ENCODE measurements around the gene PRKN. TPM values are rescaled to one million over a fixed set of nuclear protein-coding genes. Genes with fewer than 3 reads are reported as not detected.

PRKN gene
- total RNA-seq, 3 donors from 2014 or later: 5.2 to 10.2 (median 8.1) TPM

GRCh38 chr6:161921602-161922395, 805.8 kb downstream of the PRKN start:
- no peak overlapping the region for H3K4me3 ChIP-seq
- H3K36me3 ChIP-seq (ENCODE audit: low read depth): no peaks in the 10 kb centered on the region
- intact Hi-C loops (cut with DNase I, micrococcal nuclease): no loop called here
- no peaks in the 10 kb centered on the region for H3K9me3 ChIP-seq
- no peaks in the 10 kb centered on the region for H3K4me1 ChIP-seq (ENCODE audit: low read depth)
- no peak for TF ChIP-seq CTCF (IDR thresholded peaks at IDR 0.05)
- DNase-seq (no peak), ATAC-seq (no peak)

GRCh38 chr6:161919691-161920090, 807.9 kb downstream of the PRKN start:
- H3K4me3 ChIP-seq: no peak overlapping the region
- intact Hi-C loops (cut with DNase I, micrococcal nuclease): no loop called here
- DNase-seq (no peak), ATAC-seq (no peak)
- H3K9me3 ChIP-seq: no peaks in the 10 kb centered on the region
- H3K36me3 ChIP-seq (ENCODE audit: low read depth): no peaks in the 10 kb centered on the region
- no peaks in the 10 kb centered on the region for H3K4me1 ChIP-seq (ENCODE audit: low read depth)
- TF ChIP-seq CTCF (IDR thresholded peaks at IDR 0.05): no peak

- ATAC-seq (no peak), DNase-seq (no peak)
- intact Hi-C loops (cut with DNase I, micrococcal nuclease): no loop called here
- Histone ChIP-seq H3K9me3 (no peaks in the 10 kb centered on the region), H3K4me1 (ENCODE audit: low read depth) (no peaks in the 10 kb centered on the region), H3K4me3 (no peak overlapping the region), H3K36me3 (ENCODE audit: low read depth) (no peaks in the 10 kb centered on the region)
- no peak for TF ChIP-seq CTCF (IDR thresholded peaks at IDR 0.05)
Measured at GRCh38 chr6:161918628-161919205, 808.8 kb downstream of the PRKN start.

GRCh38 chr6:161918109-161918531, 809.4 kb downstream of the PRKN start:
- ATAC-seq (no peak), DNase-seq (no peak)
- intact Hi-C loops (cut with DNase I, micrococcal nuclease): no loop called here
- H3K4me1 ChIP-seq (ENCODE audit: low read depth): no peaks in the 10 kb centered on the region
- no peak for TF ChIP-seq CTCF (IDR thresholded peaks at IDR 0.05)
- H3K9me3 ChIP-seq: no peaks in the 10 kb centered on the region
- H3K4me3 ChIP-seq: no peak overlapping the region
- H3K36me3 ChIP-seq (ENCODE audit: low read depth): no peaks in the 10 kb centered on the region

GRCh38 chr6:161917645-161918044, 809.9 kb downstream of the PRKN start:
- no peaks in the 10 kb centered on the region for H3K4me1 ChIP-seq (ENCODE audit: low read depth)
- H3K9me3 ChIP-seq: no peaks in the 10 kb centered on the region
- intact Hi-C loops (cut with DNase I, micrococcal nuclease): no loop called here
- H3K4me3 ChIP-seq: no peak overlapping the region
- H3K36me3 ChIP-seq (ENCODE audit: low read depth): no peaks in the 10 kb centered on the region
- ATAC-seq (no peak), DNase-seq (no peak)
- TF ChIP-seq CTCF (IDR thresholded peaks at IDR 0.05): no peak
